Inflammatory macrophage (primary cell): ENCODE data around the gene PSMD6.

Experiments
- DNase-seq, 2 donors: peaks; one replicate each; pipeline ENCODE4 v3.0.0-alpha.2; 2020 to 2022
- total RNA-seq, 18 experiments: gene quantifications; one replicate each; lab custom pipeline; 2026; ENCODE audit warnings: mixed read lengths in 6 of 18, inconsistent platforms in 2 of 18; lab: John Stamatoyannopoulos, UW

The PSMD6 gene
- 52.8 to 105 (median 84.7) reads per million in 18 experiments for total RNA-seq

DNA sequence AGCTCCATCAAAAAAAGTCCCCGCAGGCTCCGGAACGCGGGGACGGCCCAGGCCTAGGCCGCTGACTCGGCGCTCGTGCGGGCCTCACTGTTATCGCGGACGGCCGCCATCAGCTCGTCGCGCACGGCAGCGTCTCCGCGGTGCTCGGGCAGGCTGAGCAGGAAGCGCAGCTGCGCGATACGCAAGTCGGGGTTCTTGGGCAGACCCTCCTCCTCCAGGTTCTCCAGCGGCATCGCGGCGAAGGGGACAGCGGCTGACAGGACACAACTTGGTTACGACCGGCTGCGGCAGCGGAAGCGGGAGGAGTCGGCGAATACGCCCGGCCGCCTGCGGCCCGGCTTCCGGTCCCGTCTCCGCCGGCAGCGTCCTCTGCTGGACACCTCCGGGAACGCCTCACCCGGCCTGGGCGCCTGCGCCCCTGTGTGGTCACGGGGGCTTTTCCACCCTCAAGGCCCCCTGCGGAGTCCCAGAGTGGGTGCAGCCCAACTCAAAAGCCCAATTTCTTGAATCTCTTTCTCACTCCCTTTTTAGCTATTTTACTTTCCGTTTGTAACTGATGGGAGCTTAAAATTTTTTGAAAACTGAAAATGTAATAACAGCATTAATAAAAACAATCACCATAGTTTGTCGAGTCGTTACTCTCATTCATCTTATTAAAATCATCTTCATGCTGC, at the start of gene PSMD6:
Gene PSMD6 (minus strand): TSS at position 308 of the 674 bp plus-strand sequence. CDS start 75 bp downstream, at position 233.
- peak; percentile 91 to 92 for DNase-seq

- no peak for DNase-seq
These were observed 48.8 kb upstream of the PSMD6 start for GRCh38 chr3:64072126-64072525.

- DNase-seq, result no peak
These were observed 47.4 kb upstream of the PSMD6 start for GRCh38 chr3:64070704-64071103.

GRCh38 chr3:64067506-64068346, 44.4 kb upstream of the PSMD6 start:
- DNase-seq, result no peak

DNA sequence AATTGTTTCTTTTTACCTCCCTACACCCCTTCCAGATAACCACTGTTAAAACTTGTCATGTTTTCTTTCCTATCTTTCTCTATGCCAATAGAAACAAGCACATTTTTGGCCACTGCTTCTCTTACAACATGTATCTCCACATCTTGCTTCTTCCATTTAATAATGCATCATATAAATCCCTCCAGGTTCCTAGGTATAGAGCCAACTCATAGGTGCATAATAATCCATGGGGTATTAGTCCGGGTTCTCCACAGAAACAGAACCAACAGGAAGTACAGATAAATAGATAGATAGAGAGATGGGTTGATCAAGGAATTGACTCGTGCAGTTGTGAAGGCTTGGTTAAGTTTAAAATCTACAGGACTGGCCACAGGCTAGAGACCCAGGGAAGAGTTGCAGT, 41.5 kb upstream of the PSMD6 start:
- no peak for DNase-seq

GRCh38 chr3:64063983-64064438, 40.7 kb upstream of the PSMD6 start:
- DNase-seq, result no peak

DNA sequence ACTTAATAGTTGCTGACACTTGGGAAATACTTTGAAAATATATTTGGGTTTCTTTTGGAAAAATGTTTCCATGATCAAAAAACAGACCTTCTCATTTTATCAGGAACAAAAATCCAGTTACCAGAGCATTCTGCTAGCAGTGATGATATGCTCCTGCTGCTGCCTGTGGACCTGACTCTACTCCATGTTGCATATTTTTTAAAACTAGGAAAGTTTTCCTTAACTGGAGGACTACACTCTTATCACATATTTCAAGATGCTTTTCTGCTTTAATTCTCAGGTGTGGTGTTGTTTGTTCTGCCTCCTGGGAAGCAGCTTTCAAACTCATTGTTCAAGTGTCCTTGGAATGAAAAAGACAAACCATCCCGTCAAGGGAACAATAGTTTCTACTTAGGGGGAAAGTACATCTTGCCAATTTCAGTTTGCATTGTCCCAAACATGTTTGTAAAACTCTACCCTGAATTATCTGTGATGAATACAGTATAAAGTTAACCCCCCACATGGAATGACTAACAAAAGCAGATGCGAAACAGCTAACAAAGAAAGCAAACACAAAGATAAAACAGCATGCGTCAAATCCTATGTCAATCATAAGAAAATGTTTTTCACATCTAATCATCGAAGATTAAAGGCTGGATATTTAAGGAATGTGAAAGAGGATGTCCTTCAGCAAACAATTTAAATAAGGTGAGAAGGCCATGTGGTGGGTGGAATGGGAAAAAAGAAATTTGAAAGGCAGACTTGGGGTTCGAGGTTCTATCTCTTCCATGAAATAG, 40.1 kb upstream of the PSMD6 start:
- no peak for DNase-seq

- no peak for DNase-seq
These were observed 38.3 kb upstream of the PSMD6 start for GRCh38 chr3:64061628-64062027.

DNA sequence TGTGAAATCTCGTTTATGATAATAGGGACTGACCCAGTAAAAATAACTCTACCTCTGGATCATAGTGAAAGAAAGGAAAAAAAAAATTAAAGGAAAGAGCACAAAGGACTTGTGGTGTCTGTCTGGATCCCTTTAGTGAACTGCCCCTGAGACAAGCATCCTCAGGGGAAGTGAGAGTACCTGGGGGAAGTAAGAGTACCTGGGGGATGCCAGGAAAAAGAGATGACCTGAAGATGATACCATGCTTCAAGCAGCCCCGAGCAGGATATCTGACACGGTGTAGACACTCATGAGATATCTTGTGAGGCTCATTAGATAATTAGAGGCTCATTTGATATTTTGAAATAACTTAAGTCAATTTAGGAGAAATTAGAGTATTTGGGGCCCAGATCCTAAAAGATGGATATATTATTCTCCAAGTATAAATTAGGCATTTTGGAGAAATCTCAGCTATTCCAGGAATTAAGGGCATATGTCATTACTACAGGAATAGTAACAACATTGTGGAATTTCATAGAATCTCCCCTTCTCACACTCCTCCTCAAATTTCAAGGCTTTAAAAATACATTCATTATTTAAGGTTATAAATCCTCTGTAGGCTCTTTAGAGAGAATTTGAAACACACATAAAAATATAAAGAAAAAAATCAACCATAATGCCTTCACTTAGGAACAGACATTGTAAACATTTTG, 36.3 kb upstream of the PSMD6 start:
- DNase-seq, result no peak

DNA sequence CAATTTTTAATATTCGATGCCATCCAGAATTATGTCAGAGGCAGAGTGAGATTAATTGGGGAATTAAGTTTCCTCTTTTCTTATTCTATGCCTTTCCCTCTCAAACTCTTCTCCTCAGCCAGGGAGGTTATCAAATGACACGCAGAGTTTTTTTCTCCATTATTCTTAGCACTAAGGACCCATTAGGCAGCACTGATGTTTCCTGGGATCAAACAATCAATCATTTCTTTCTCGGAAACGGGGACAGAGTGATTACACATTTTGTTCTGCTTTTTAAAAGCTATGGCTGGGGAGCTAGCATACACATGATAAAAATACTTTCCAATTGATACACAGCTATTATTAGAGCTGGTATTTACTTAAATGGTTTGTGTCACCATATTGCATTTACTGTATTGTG, 35.3 kb upstream of the PSMD6 start:
- DNase-seq, result no peak

- no peak for DNase-seq
These were observed 33.9 kb upstream of the PSMD6 start for GRCh38 chr3:64057231-64057630.

- no peak for DNase-seq
These were observed 33.4 kb upstream of the PSMD6 start for GRCh38 chr3:64056606-64057180.

- no peak for DNase-seq
These were observed 31.8 kb upstream of the PSMD6 start for GRCh38 chr3:64055076-64055475.

DNA sequence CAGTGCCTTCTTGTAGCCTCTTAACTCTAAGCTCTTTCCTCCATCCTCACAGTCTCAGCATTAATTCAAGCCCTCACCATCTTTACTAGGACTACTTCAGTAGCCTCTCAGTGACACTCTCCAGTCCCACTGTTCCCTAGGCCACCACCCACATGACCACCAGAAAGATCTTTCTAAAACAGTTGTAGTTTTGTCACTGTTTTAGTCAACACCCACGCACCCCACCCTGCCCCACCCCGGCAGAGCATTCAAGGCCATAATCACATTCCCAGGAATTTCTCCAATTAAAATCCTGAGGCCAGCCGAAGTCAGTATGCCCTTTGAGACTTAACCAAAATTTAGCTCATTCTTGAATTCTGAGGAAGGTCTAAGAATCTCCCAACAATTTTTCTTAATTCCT, 31.2 kb upstream of the PSMD6 start:
- DNase-seq, result no peak

DNA sequence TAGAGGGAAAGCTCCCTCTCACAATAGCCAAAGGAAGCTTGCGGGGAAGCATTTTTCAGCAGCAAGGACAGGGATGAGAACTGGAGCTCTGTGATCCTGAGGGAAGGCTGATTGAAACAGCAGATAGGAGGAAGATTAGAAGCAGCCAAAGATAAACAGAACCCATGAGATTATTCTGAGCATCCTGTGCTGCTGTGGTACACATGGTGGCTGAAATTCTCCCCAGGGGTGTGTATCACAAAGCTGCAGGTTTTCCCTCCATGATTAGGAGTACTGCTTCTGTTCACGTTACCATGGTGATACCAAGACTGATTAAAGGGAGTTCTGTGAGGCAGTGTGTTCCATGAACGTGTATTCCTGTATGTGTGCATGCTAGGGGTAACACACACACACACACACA, 30.3 kb upstream of the PSMD6 start:
- DNase-seq, result no peak

- DNase-seq, result no peak
These were observed 29.8 kb upstream of the PSMD6 start for GRCh38 chr3:64053117-64053516.

- no peak for DNase-seq
These were observed 26.5 kb upstream of the PSMD6 start for GRCh38 chr3:64049832-64050231.

DNA sequence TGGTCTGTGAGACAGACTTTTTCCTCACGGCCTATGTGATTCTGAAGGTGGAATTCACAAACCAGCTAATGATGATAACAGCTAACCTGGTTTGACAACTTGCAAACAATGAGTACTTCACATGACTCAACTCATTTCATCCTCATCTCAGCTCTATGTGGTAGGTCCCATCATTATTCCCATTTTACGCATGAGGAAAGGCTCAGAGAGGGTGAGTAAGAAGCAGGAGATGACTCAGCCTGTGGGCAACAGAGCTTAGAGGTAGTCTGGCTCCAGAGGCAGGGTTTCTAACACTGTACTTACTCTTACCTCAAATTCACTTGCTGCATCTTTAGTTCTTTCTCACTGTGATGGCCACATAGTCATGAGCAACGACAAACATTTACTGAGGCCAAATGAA, 25.8 kb upstream of the PSMD6 start:
- DNase-seq, result no peak

GRCh38 chr3:64048631-64049061, 25.4 kb upstream of the PSMD6 start:
- peak; percentile 21 to 59 for DNase-seq

DNA sequence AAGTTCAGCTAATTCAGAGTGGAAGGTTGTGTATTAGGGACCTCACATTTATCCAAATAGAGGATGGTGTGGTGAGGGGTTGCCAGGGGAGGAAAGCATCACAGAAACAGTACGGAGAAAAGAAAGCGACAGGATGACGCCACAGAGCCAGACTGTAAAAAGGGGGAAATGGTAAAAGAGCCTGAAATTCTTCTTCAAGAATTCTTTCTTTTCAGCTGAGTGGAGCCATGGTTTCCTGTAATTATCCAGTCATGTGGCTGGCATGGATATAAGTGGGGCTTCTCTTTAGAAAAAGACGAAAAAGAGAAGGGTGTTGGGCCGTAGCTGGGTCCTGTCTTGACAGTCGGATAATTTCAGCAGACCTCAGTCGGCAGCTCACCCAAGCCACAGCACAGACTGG, 24.5 kb upstream of the PSMD6 start:
- DNase-seq, result no peak

DNA sequence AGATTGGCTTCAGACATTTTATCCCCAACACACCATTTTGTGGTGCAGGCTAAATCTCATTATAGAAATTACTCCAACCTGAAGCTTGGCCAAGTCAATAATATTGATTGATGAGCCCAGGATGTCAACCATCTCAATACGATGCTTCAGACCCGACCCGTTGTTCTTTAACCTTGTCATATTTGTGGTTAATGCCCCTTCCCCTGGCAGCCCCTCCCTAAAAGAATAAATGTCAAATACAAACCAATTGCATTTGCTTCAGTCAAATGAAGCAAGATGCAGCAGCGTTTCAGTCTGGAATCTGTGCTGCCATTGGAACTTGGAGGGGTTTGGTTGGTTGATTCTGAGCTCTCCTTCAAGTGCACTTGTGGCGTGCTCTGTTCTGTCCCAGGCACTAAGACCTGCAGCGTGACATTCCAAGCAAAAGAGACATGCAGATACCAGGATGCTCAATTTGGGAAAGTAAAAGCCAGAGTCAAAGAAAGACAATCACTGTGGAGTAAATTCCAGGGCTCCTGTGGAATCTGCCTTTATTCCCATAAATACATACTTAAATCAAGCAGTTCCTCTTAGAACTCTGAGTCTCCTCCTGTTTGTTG, 23.8 kb upstream of the PSMD6 start:
- DNase-seq, result no peak

- DNase-seq, result no peak
These were observed 23.3 kb upstream of the PSMD6 start for GRCh38 chr3:64046592-64046991.
